HUES6 (cell line): ENCODE measurements around the gene RLIM.

Experiments
- H3K27ac ChIP-seq: 2 replicates; pipeline ENCODE4 v1.7.0; 2013; ENCODE audit warnings: low read depth, mild to moderate bottlenecking, low read length, inconsistent platforms
- H3K27me3 ChIP-seq: 2 replicates; pipeline ENCODE4 v1.6.1; 2013; ENCODE audit warnings: low read length; ENCODE audit not compliant: control insufficient read depth, insufficient read depth
- H3K36me3 ChIP-seq: 2 replicates; pipeline ENCODE4 v1.6.1; 2013; ENCODE audit warnings: low read length; ENCODE audit not compliant: control insufficient read depth, insufficient read depth
- H3K4me1 ChIP-seq: 2 replicates; pipeline ENCODE4 v1.6.1; 2013; ENCODE audit warnings: low read length; ENCODE audit not compliant: control insufficient read depth, insufficient read depth
- H3K4me3 ChIP-seq: 2 replicates; pipeline ENCODE4 v1.5.1; 2013; ENCODE audit warnings: low read depth, low read length
- H3K9ac ChIP-seq: one replicate; pipeline ENCODE4 v1.6.1; 2013; ENCODE audit warnings: mild to moderate bottlenecking, low read length
- H3K9me3 ChIP-seq: 2 replicates; pipeline ENCODE4 v1.6.1; 2013; ENCODE audit warnings: low read depth, low read length; ENCODE audit not compliant: control insufficient read depth, insufficient read depth

RLIM gene

DNA sequence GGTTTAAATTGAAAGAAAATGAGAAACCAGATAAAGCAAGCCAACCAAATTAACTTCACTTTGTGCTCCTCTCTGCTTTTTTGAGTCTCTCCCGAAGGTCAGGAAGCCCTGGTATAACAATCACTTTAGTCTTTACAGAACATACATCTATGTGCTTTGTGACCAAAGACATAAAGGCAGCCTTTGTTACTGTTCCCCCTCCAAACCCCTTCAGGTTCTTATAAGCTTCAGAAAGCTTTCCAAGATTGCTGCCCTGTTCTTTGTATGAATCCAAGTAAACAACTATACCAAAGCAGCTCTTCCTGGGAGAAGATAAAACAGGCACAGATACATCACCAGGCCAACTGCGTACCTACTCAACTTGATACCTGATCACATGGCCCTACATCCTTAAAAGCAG lies 28.7 kb downstream of the RLIM start:
- H3K9me3 ChIP-seq: peaks cover 3% of the 10 kb centered on the region; the same call in 1 of the 2 replicates
- no peaks in the 10 kb centered on the region for H3K4me1 ChIP-seq
- H3K27ac ChIP-seq: no peak overlapping the region
- H3K9ac ChIP-seq: no peak overlapping the region
- no peak overlapping the region for H3K4me3 ChIP-seq
- H3K27me3 ChIP-seq: no peaks in the 10 kb centered on the region
- peaks cover 18% of the 10 kb centered on the region for H3K36me3 ChIP-seq

DNA sequence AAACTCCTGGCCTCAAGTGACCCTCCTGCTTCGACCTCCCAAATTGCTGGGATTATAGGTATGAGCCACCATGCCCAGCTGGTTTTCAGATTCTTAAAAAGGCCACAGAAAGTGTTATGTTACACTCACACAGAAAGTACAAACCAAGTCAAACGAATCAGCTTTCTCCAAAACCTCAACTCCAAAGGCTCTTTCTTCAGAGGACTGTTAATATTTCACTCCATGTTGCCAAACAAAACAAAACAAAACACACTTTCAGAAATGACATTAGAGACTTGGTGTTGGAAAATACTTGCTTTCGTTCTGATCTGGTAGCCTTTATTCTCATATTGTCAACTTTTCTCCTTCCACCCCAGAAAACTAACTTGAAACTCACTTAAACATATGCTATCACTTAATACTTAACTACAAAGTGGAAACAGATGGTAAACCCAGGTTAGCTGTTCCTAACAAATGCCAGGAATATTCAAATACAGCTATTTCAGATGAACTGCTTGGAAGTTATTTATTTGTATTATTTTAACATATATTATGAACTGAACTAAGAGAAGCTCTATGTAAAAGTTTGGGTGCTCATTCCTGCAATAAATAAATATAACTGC lies 34.7 kb downstream of the RLIM start:
- H3K27me3 ChIP-seq: no peaks in the 10 kb centered on the region
- no peaks in the 10 kb centered on the region for H3K36me3 ChIP-seq
- H3K4me1 ChIP-seq: no peaks in the 10 kb centered on the region
- peaks cover 3% of the 10 kb centered on the region; the same call in 1 of the 2 replicates for H3K9me3 ChIP-seq
- no peak overlapping the region for H3K9ac ChIP-seq
- no peak overlapping the region for H3K27ac ChIP-seq
- H3K4me3 ChIP-seq: no peak overlapping the region

- H3K9ac ChIP-seq: no peak overlapping the region
- no peaks in the 10 kb centered on the region for H3K27me3 ChIP-seq
- H3K27ac ChIP-seq: no peak overlapping the region
- no peak overlapping the region for H3K4me3 ChIP-seq
- H3K4me1 ChIP-seq: no peaks in the 10 kb centered on the region
- H3K36me3 ChIP-seq: no peaks in the 10 kb centered on the region
- peaks cover 1% of the 10 kb centered on the region; the same call in 1 of the 2 replicates for H3K9me3 ChIP-seq
These were observed 36.3 kb downstream of the RLIM start for GRCh38 chrX:74578137-74578536.

DNA sequence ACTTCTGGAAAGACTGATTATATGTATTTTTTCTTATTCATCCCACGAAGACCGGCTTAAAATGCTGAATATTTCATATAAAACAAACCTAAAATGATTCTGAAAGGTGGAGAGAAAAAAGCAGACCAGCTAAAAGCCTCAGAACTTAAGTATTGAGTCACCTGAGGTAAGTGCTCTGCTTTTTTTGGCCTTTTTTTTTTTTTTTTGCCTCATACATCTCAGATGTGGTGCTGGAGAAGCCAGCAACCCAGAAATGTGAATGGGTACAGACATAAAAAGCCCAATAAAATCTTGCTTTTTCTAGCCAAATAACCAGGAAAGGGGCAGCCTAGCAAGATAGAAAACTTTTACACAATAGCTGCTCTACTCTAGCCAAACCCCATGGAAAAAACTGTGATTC lies 57.0 kb downstream of the RLIM start:
- H3K27me3 ChIP-seq: no peaks in the 10 kb centered on the region
- no peak overlapping the region for H3K27ac ChIP-seq
- H3K4me3 ChIP-seq: no peak overlapping the region
- H3K36me3 ChIP-seq: no peaks in the 10 kb centered on the region
- no peak overlapping the region for H3K9ac ChIP-seq
- peaks cover 6% of the 10 kb centered on the region for H3K9me3 ChIP-seq
- no peaks in the 10 kb centered on the region for H3K4me1 ChIP-seq

DNA sequence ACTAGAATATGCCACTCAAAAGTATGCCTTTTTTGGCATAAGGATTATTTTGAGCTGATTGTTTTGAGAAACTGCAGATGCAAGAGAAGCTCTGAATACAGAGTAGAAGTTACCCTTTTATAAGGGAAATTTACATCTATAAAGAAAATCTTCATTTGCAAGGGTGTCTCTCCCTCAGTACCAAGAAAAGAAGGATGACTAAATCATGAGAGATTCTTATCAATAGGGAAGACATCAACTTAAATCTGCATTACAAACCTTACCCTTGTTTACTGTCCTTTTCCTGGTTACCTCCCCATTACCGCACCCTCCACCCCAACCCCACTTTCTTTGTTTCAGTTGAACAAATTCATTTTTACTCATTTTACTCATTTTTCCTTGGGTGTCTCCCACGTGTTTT lies 62.5 kb downstream of the RLIM start:
- H3K27me3 ChIP-seq: no peaks in the 10 kb centered on the region
- H3K9me3 ChIP-seq: peaks cover 10% of the 10 kb centered on the region
- no peak overlapping the region for H3K9ac ChIP-seq
- H3K4me3 ChIP-seq: no peak overlapping the region
- peaks cover 4% of the 10 kb centered on the region; the same call in 1 of the 2 replicates for H3K4me1 ChIP-seq
- no peaks in the 10 kb centered on the region for H3K36me3 ChIP-seq
- peak overlapping the region; percentile 53; the same call in 1 of the 2 replicates for H3K27ac ChIP-seq

DNA sequence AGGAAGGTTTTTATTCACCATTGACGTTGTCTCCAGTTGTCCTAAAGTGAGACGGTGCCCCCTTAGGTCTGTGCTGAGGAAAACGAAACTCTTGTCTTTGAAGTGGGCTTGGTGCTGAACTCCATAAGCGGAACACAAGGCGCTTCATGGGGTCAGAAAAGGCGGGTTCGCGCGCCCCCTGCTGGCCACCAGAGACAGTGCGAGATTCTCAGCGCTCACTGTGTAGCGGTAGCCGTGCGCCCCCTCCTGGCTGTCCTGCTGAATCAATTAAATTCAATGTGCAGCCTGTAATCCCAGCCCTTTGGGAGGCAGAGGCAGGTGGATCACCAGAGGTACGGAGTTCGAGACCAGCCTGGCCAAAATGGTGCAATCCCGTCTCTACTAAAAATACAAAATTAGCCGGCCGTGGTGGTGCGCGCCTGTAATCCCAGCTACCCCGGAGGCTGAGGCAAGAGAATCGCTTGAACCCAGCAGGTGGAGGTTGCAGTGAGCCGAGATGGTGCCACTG lies 64.1 kb downstream of the RLIM start:
- Histone ChIP-seq H3K9ac (no peak overlapping the region), H3K27ac (no peak overlapping the region), H3K27me3 (no peaks in the 10 kb centered on the region), H3K4me3 (no peak overlapping the region), H3K36me3 (no peaks in the 10 kb centered on the region), H3K4me1 (peaks cover 4% of the 10 kb centered on the region; the same call in 1 of the 2 replicates), H3K9me3 (peaks cover 21% of the 10 kb centered on the region)

DNA sequence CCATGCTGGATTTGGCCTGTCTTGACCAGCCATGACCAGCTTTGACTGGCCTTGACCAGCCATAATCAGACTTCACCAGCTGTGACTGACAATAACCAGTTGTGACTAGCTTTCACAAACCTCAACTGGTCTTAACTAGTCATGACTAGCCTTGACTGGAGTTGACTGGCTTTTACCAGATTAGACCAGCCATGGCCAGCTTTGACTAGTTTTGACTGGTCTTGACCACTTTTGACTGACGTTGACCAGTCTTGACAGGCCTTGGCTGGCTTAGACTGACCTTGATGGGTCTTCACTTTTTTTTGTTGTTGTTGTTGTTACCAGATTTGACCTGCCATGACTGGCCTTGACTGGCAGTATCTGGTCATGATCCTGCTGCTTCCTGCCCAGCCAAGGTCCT lies 67.4 kb downstream of the RLIM start:
- H3K4me1 ChIP-seq: peaks cover 4% of the 10 kb centered on the region; the same call in 1 of the 2 replicates
- no peak overlapping the region for H3K27ac ChIP-seq

DNA sequence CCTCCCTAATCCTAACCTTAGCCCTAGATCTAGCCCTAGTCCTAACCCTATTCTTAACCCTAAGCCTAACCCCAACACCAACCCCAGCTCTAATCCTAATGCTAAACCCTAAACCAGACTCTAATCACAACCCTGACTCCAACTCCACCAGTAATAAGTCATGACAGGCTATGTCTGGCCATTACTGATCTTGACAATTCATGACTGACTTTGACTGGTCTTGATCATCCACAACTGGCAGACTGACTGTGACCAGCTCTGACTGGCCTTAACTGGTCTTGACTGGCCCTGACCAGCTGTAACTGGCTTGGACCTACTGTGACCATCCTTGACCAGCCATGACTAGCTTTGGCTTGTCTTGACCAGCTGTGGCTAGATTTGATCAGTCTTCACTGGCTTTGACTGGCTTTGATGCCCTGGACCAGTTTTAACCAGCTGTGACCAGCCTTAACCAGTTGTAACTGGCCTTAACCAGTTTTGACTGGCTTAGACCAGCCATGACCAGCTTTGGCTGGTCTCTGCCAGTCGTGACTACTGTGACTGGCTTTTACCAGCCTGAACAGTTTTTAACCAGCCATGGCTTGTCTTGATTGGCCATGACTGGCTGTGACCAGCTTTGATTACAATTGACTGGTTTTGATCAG lies 68.4 kb downstream of the RLIM start:
- Histone ChIP-seq H3K4me3 (no peak overlapping the region), H3K36me3 (no peaks in the 10 kb centered on the region), H3K9ac (no peak overlapping the region), H3K9me3 (peaks cover 15% of the 10 kb centered on the region; the same call in 1 of the 2 replicates), H3K27ac (no peak overlapping the region), H3K4me1 (peaks cover 4% of the 10 kb centered on the region; the same call in 1 of the 2 replicates), H3K27me3 (peaks cover 3% of the 10 kb centered on the region; the same call in 1 of the 2 replicates)

More for the DNA sequence above, 67.4 kb downstream of the RLIM start:
- peaks cover 15% of the 10 kb centered on the region; the same call in 1 of the 2 replicates for H3K9me3 ChIP-seq
- H3K27me3 ChIP-seq: peaks cover 3% of the 10 kb centered on the region; the same call in 1 of the 2 replicates
- no peaks in the 10 kb centered on the region for H3K36me3 ChIP-seq
- H3K4me3 ChIP-seq: no peak overlapping the region
- no peak overlapping the region for H3K9ac ChIP-seq

DNA sequence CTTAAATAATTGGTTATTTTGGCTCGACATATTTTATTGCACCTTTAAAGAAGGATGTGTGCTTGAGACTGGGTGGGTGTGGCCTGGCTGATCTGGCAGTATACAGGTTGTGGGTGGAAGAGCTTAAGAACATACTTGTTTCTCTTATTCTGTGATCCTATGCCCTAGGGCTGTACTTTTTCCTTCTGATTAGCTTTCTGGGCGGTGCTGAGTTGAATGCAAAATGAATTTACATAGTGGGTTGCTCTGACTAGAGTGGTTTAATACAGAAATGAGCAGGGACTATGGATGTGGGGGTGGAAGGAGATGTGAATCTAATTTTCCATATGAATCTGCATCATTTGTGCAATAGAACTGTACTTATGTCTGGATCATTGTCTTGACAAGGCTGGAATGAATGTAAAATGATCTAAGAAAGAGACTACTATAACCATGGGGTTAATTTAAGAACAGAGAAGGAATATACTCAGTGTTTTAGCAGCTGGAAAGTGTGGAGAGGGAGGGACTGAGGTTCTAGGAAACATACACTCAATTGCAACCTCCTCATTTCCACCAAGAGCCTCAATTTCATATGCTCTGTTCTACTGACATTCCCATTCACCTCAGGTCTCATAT lies 73.7 kb downstream of the RLIM start:
- Histone ChIP-seq H3K4me3 (no peak overlapping the region), H3K9ac (no peak overlapping the region), H3K27ac (no peak overlapping the region), H3K27me3 (peaks cover 20% of the 10 kb centered on the region; the same call in 1 of the 2 replicates), H3K9me3 (0 out of 2 replicates have a peak, but pooled peaks cover under 1% of the 10 kb centered on the region), H3K4me1 (peaks cover 16% of the 10 kb centered on the region), H3K36me3 (no peaks in the 10 kb centered on the region)

GRCh38 chrX:74536832-74537371 lies 77.5 kb downstream of the RLIM start:
- H3K9ac ChIP-seq: peak overlapping the region; percentile 72
- H3K27me3 ChIP-seq: peaks cover 17% of the 10 kb centered on the region; the same call in 1 of the 2 replicates
- H3K27ac ChIP-seq: peak overlapping the region; percentile 35; the same call in 1 of the 2 replicates
- H3K4me1 ChIP-seq: peaks cover 25% of the 10 kb centered on the region
- H3K9me3 ChIP-seq: no peaks in the 10 kb centered on the region
- H3K36me3 ChIP-seq: no peaks in the 10 kb centered on the region
- peak overlapping the region; percentile 62 for H3K4me3 ChIP-seq
